Spleen (tissue), 7 donors: ENCODE measurements around the gene AKAP3.

Experiments used
- CTCF ChIP-seq, 11 experiments: fragments of 200-600 bp in 7 of 11; fragments of 450-650 bp in 4 of 11; sonication (generic) in 4 of 11; IDR thresholded peaks in 8 of 11; conservative IDR thresholded peaks in 3 of 11; 1 replicate in 7 of 11; 2 replicates in 4 of 11; pipeline versions ENCODE4 v1.4.0 to v1.8.0; 2016 to 2021; ENCODE audit warnings: antibody characterized with exemption in 11 of 11, inconsistent platforms in 4 of 11, mild to moderate bottlenecking in 1 of 11
- POLR2A ChIP-seq, 3 donors: fragments of 450-650 bp; IDR thresholded peaks; one replicate each; pipeline ENCODE4 v1.5.1; 2017; ENCODE audit warnings: antibody characterized with exemption in 3 of 3, mild to moderate bottlenecking in 1 of 3
- POLR2AphosphoS5 ChIP-seq, 3 donors: sonication (generic); formaldehyde crosslinking; IDR thresholded peaks; one replicate each; pipeline ENCODE4 v1.5.1; 2017; ENCODE audit warnings: antibody characterized with exemption in 3 of 3
- donor health status: DM: no; HTN: no; CAD: no; lungs with moderate emphysema.
- donor health status: DM: no; HTN: no; CAD: no.
- donor health status: DM: no; HTN: no; CAD: no.

- TF ChIP-seq CTCF (IDR thresholded peaks at IDR 0.05 in 8 of 11, conservative IDR thresholded peaks at IDR 0.05 in 3 of 11) (no peak), POLR2A (IDR thresholded peaks at IDR 0.05) (no peak), POLR2AphosphoS5 (IDR thresholded peaks at IDR 0.05) (no peak)
Measured at GRCh38 chr12:4609071-4609470, 39.8 kb downstream of the AKAP3 start.
